ENCODE measurements around the gene SHCBP1.

Gene SHCBP1

GRCh38 chr16:46613352-46613751 is 7.8 kb downstream of the SHCBP1 start:
- DNase-seq: no peak

- DNase-seq: no peak
Observed at GRCh38 chr16:46612121-46612520, 9.1 kb downstream of the SHCBP1 start.

- DNase-seq: no peak
Observed at GRCh38 chr16:46607529-46607928, 13.7 kb downstream of the SHCBP1 start.

GRCh38 chr16:46606231-46606630 is 14.9 kb downstream of the SHCBP1 start:
- DNase-seq: no peak

GRCh38 chr16:46591257-46591656 is 29.9 kb downstream of the SHCBP1 start:
- DNase-seq: no peak

- no peak for DNase-seq
Observed at GRCh38 chr16:46586011-46586577, 35.1 kb downstream of the SHCBP1 start.

- no peak for DNase-seq
Observed at GRCh38 chr16:46583036-46583435, 38.1 kb downstream of the SHCBP1 start.

GRCh38 chr16:46582313-46582712 is 38.9 kb downstream of the SHCBP1 start:
- no peak for DNase-seq

- DNase-seq: no peak
Observed at GRCh38 chr16:46577988-46578579, 43.1 kb downstream of the SHCBP1 start.

GRCh38 chr16:46573834-46574159 is 47.4 kb downstream of the SHCBP1 start:
- no peak for DNase-seq

GRCh38 chr16:46573008-46573833 is 48.0 kb downstream of the SHCBP1 start:
- DNase-seq: no peak

GRCh38 chr16:46569231-46569735 is 51.9 kb downstream of the SHCBP1 start:
- no peak for DNase-seq

- DNase-seq: no peak
Observed at GRCh38 chr16:46568472-46569230, 52.5 kb downstream of the SHCBP1 start.

- no peak for DNase-seq
Observed at GRCh38 chr16:46562979-46563378, 58.2 kb downstream of the SHCBP1 start.

GRCh38 chr16:46558018-46558417 is 63.2 kb downstream of the SHCBP1 start:
- no peak for DNase-seq

- DNase-seq: no peak
Observed at GRCh38 chr16:46555951-46556350, 65.2 kb downstream of the SHCBP1 start.

GRCh38 chr16:46554435-46554834 is 66.7 kb downstream of the SHCBP1 start:
- DNase-seq: peak in 2 of 4 experiments; percentile 3 to 9

GRCh38 chr16:46549477-46549876 is 71.7 kb downstream of the SHCBP1 start:
- no peak for DNase-seq
